GM12873 (cell line): ENCODE data around the gene GATA5.

Experiments used
- TF ChIP-seq, protein P1 (sequence below): IDR thresholded peaks from 2 replicates; pipeline ENCODE4 v1.5.1; 2012; ENCODE audit warnings: low read depth, mild to moderate bottlenecking, moderate library complexity, low read length, control low read depth; ENCODE audit not compliant: insufficient read depth; ENCODE audit errors: missing control alignments

The GATA5 gene

DNA sequence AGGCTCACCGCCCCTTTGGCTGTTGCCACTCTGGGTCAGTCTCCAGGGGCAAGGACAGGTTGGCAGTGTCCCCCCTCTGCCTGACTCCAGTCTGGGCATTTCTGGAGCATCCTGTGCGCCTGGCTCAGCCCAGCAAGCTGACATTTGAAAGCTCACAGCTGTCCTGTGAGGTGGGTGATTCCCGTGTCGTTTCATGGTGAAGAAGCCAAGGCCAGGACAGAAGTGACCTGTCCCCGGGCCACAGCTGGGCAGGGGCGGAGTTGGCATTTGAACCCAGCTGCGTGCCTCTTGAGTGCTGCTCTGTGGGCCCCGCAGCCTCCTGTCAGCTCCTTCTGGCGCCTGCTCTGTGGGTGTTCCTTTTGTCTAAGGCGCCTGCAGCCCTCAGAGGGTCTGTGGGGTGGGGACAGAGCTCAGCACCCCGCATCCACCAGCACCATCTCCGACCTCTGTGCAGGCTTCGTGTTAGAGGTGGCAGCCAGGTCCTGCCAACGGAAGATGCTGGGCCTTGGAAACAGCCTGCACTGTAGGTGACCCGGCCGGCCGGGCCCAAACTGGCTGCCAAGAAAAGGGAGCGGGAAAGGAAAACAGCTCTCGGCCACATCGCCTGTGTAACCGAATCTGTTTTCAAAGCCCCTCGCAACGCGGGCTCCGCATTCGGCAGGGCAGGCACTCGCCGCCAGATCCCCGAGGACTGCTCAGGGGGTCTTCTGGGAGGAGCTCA lies 5.8 kb upstream of the GATA5 start:
- TF ChIP-seq, protein P1, sequence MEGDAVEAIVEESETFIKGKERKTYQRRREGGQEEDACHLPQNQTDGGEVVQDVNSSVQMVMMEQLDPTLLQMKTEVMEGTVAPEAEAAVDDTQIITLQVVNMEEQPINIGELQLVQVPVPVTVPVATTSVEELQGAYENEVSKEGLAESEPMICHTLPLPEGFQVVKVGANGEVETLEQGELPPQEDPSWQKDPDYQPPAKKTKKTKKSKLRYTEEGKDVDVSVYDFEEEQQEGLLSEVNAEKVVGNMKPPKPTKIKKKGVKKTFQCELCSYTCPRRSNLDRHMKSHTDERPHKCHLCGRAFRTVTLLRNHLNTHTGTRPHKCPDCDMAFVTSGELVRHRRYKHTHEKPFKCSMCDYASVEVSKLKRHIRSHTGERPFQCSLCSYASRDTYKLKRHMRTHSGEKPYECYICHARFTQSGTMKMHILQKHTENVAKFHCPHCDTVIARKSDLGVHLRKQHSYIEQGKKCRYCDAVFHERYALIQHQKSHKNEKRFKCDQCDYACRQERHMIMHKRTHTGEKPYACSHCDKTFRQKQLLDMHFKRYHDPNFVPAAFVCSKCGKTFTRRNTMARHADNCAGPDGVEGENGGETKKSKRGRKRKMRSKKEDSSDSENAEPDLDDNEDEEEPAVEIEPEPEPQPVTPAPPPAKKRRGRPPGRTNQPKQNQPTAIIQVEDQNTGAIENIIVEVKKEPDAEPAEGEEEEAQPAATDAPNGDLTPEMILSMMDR: no peak

GRCh38 chr20:62480318-62480717 lies 4.5 kb upstream of the GATA5 start:
- TF ChIP-seq, protein P1: no peak

DNA sequence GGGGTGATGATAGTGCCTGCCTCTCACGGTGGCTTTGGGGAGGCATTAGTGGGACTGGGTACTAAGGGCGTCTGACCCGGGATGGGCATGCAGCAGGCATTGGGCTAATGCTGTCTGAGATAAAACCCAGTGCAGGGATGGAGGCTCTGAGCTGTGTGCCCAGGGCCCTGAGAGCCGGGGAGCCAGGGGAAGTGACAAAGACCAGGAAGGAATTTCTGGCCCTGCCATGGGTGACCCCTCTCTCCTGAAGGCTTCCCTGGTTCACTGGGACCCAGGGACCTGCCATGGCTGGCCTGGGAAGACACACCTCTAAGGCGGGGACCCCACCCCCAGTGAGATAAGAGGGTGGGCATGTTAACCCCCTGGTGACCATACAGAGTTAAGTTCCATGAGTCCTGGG lies 3.9 kb upstream of the GATA5 start:
- TF ChIP-seq, protein P1: no peak

DNA sequence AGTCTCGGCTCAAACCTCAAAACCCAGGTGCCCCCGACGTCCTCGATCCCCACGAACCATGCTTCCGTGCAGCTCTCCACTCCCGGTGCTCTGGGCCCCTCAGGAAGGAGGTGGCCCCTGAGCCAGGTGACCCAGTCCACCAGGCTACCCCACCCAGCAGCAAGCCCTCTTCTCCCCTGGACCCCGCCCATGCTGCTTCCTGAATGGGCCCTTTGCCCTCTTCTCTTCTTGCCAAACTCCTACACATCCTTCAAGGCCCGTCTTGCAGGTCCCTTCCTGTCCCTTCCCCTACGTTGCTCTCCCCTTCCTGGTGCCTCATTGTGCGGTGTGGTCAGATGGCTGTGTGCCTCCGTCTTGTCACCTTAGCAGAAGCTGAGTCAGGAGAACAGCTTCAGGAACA lies 3.4 kb upstream of the GATA5 start:
- TF ChIP-seq, protein P1: no peak

- TF ChIP-seq, protein P1: no peak
Measured at GRCh38 chr20:62477669-62478455, 2.1 kb upstream of the GATA5 start.

DNA sequence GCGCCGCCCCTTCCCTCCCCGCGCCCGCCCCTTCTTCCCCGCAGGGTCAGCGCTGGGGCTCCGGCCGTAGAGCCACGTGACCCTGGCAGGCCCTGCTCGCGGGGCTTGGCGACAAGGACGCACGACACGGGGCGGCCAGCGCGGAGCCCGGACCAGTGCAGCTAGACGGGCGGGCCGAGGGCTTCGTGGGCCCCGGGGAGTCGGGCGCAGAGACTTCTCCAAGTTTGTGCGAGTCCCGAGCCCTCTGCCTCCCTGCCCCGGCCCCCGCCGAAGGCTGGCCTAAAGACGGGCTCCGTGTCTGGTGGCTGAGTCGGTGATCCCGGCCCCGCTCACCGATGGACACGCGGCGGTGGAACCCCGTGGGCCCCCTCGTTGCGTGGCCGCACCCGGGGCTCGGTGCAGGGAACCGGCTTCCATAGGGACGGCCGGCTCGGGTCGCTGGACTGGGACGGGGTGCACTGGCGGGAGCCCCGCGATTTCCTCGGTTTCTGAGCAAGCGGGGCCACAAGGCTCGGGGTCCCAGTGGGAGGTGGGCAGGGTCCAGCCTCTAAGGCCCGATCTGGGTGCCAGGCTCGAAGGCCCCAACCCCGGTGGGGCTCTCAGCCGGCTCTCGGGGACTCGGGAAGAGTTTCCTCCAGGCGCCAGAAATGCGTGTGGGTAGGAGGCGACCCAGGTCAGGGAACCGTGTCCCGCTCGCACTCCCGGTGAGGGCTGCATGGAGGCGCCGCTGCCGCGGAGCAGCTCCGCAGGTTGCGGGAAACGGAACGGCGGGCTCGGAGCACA lies 452 bp upstream of the GATA5 start:
- TF ChIP-seq, protein P1: no peak
